Stimulated activated CD4-positive, alpha-beta T cell treated with anti-CD3 and anti-CD28 coated beads, Interleukin-1b, Interleukin-23, amount 100 ng/mL, for 48 hours (primary cell): Measurements from ENCODE around the gene DNM1L.
A peak's percentile ranks its signal among the peaks of the same experiment; 100 is the strongest.
"Not testable (repeated sequence)": the region's sequence is repeated elsewhere in the genome, so short reads cannot be mapped to it uniquely, and the experiment has no call there.

Source experiments
- DNase-seq: peaks from one replicate; pipeline ENCODE4 v3.0.0-alpha.2; 2020

Gene DNM1L

DNA sequence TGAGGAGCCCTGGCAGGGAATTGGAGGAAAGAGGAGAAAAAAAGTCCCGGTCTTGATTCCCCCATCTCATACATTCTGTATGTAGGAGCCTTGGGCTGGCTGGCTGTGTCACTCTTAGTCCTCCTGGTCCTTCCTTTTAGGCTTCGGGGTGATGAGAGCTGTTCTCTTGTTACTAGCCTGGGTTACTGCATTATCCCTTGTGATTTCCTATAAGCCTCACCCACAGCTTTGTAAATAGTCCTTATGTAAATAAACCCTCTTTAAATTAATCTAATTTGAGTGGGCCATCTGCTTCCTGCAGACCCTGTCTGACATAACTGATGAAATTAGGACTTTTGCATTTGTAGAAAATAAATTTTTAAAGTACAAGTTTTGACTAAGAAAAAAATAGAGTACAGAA, 19.2 kb downstream of the DNM1L start:
- DNase-seq: no peak

DNA sequence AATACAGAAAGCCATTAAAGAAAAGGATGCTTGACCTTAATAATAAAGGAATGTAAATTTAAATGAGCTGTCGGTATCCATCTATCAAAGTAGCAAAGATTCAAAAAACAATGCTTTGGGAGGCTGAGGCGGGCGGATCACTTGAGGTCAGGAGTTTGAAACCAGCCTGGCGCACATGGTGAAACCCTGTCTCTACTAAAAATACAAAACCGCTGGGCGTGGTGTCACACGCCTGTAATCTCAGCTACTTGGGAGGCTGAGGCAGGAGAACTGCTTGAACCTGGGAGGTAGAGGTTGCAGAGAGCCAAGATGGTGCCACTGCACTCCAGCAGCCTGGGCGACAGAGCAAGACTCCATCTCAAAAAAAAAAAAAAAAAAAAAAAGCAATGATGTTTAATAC, 20.3 kb downstream of the DNM1L start:
- not testable (repeated sequence) for DNase-seq

DNA sequence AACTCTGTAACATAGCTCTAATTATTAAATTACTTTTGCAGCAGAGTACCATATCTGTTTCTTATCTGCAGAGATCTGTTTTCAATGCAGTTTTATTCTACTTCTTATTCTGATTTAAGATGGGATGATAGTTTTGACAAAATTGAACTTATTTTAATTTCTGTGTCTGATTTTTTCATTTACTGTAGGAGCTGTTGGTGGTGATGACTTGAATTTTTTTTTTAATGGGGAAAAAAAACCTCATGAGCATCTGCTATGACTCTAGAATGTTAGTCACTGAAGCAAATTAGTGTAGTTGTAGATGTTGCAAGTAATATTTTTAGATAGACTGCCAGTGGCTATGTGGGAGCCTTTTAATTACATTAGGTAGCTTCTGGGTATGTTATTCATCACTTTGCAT, 23.4 kb downstream of the DNM1L start:
- no peak for DNase-seq

DNA sequence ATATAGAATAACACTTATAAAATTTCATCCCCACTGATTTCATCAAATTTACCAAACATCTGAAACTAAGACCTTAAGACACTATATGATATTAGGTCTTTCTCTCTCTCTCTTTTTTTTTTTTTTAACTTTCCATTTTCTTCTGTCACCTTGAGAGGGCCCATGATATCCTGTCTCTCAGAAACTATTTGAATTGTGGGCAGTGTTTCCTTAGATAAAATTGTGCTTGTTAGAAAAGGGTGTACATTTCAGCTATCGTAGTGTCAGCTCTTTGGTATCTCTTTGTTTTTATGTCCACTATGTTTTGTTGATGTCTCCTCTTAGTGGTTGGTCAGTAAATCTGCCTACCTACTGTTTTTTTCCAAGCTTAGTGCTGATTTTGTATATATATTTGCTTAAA, 23.8 kb downstream of the DNM1L start:
- no peak for DNase-seq

DNA sequence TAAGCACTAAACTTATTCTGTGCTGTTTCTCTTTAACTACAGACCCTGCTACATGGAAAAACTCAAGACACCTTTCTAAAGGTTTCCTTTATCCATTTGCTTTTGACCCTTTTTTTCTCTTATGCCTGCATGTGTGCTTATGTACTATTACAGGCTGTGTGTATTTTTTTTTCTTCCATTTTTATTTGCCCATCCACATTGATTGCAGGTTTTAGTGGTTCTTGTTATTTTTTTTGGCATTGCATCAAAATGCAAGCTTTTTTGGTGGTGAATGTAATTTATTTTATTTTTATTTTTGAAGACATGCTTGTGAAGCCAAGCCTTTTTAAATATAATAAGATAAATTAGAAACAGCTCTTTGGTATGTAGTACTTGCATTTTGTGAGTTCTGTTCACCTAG, 26.7 kb downstream of the DNM1L start:
- DNase-seq: no peak

DNA sequence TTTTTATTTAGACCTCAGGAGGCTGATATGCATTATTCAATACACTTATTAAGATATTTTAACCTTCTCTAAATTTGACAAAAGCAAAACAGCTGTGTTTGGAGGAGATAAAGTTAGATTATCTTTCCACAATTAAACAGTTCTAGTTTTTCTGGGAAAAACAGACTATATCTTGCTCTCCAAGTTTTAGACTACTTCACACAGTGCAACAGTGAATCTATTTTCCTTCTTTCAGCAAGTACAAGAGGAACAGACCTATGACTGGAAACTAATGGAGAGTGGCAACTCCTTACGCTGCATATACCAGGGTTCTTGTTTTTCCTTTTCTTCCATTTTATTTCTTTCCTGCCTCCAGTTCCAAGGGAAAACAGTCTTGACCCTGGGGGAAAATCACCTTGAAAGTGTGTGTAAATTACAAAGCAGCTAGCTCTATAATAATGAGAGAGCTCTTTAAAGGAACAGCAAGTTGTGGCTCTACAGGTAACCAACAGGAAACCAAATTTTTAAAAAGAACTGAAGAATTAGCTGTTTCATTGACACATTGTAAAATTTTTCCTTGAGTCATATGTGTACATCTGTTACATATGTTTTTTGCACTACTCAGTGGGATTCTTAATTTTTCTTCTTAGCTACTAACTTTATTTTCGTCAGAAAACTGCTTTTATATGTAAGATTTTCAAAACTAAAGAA, 27.4 kb downstream of the DNM1L start:
- DNase-seq: no peak

DNA sequence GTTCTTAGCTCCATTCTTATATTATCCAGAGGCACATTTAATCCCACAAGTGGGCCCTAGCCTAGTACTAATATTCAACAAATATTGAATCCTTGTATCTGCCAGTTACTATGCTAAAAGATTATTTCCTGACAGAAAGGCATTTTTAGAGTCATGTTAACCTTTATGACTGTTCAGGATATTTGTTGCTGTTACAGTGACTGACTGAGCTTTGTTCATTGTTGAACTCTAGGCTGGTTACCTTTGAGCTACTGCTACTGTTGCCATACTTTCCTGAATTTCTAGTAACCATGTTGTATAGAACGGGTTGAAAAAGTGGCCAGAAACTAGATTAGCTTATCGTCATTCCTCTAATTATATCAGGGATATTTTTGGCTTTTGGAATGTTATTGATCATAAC, 29.8 kb downstream of the DNM1L start:
- DNase-seq: no peak

DNA sequence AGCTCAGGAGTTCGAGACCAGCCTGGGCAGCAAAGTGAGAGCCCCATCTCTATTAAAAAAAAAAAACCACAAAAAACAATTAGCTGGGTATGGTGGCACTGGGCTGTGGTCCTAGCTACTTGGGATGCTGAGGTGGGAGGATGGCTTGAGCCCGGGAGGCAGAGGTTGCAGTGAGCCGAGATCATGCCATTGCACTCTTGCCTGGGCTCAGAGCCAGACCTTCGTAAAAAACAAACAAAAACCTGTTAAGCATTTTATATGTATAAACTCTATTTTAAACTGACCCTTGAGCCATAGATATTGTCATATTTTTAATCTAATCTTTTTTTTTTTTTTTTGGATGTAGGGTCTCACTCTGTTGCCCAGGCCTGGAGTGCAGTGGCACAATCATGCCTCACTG, 35.7 kb downstream of the DNM1L start:
- no peak for DNase-seq

DNA sequence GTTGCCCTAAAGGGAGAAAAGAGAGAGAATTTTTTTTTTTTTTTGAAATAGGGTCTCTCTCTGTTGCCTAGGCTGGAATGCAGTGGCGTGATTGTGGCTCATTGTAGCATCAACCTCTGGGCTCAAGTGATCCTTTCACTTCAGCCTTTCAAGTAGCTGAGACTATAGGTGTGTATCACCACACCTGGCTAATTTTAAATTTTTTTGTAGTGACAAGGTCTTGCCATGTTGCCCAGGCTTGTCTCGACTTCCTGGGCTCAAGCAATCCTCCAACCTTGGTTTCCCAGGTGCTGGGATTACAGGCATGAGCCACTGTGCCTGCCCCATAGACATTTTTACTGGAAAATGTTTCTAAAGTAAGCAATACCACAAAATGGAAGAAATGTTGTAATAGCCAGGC, 39.8 kb downstream of the DNM1L start:
- no peak for DNase-seq

DNA sequence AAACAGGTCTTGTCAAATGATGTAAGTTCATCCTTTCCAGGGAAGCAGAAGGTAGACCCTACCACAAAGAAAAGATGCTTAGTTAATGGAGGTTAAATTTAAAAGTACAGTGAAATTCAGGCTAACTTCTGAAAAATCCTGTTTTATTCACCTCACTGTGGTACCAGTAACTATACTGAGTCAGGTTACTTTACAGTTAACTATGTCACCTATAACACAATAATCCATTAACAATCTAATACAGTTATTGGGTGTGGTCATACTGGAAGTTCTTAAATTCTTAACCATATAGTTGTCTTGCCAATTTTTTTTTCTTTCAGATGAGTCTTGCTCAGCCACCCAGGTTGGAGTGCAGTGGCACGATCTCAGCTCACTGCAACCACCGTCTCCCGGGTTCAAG, 46.2 kb downstream of the DNM1L start:
- not testable (repeated sequence) for DNase-seq

DNA sequence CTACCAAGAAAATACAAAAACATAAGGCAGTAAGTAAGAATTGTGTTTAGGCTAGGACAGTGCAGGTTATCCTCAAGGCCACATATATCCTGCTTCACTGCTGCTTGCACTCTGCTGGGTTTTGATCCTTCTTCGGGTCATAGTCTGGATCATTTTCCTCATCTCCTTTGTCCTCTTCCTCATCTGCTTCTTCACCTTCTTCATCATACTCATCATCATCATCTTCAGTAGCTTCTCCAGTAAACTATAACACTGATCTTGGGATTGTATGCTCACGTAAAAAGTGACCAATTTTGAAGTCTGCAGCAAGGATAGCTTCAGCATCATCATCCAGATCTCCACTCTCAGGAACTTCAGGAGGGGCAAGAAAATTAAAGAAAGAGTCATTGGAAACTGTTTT, 47.2 kb downstream of the DNM1L start:
- DNase-seq: no peak

DNA sequence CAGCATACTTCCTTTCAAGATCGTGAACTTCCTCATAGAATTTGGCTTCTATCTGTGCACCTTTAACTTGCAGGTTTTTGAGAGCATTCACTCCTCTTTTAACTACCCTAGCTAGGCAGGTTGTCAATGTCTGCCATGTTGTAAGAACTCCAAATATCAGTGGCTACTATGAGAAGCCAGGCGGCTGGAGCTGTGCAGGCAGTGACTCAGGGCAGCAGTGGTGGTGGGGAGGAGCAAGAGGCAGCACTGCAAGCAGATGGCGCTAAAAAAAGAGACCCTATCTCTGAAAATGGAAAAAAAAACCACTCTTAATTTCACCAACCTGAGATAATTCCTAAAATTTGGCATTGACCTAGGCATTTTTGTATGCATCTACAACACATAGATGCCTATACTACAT, 48.1 kb downstream of the DNM1L start:
- no peak for DNase-seq

DNA sequence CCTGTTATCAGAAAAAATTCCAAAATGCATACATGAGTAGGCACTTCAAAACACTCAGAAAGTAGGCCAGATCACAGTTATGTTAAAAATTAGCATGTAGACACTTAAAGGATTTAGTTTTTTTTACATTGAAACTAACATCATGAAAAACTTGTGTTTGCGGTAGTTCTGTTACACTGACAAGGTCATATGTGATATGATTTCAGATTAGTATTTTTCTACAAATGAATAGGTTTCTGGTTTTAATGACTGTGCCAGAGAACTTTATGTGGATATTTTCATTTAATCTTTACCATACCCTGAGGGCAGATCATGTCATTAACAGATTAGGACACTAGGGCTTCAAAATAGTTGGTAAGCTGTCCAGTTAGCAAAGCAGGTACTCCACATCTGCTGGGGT, 55.9 kb downstream of the DNM1L start:
- no peak for DNase-seq

DNA sequence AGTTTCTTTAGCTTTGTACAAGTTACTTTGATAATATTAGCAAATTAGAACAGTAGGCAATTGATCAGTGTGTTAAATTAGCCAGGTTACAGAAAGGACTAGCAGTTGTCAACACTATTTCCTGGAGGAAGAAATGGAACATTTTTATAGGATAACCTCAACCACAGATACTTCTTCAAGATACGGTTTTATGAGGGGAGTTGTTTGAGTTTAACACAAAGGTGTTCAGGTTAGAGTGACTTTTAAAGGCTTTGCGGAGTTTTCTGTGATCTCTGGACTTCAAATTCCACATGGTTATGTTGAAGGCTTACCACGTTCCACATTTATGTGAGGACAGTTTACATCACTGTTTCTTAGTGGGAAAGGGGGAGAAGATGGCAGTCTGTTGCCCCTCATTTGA, 57.3 kb downstream of the DNM1L start:
- no peak for DNase-seq

DNA sequence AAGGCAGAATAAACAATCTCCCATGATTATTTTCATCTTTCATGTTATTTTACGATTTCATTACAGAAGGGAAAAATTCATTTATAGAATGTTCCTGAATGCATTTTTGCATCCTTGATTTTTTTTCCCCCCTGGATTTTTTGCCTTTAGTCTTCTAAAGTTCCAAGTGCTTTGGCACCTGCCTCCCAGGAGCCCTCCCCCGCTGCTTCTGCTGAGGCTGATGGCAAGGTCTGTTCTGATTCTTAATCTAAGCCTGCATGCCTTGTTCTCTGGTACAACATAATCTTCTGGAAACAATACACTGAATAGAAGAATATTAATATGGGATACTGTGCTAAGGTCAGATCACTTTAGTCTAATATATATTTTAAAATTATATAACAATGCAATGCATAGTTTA, 58.6 kb downstream of the DNM1L start:
- DNase-seq: no peak

DNA sequence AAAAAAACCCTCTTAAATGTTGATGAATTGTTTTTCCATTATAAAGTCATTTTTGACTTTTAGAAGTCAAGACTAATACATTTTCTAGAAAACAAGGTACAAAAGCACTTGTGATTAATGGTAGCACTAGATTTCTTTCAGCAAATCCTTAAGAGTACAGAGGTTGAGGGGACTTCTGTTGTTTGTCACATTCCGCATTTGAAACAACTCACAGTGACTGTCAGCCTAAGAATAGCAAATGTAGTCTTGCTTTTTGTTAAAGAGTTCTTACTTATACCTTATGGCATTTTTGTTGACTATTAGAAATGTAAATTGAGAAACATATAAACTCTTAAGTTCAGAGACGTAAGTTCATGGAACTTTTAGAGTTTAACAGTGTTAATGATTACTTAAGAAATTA, 60.2 kb downstream of the DNM1L start:
- DNase-seq: no peak

DNA sequence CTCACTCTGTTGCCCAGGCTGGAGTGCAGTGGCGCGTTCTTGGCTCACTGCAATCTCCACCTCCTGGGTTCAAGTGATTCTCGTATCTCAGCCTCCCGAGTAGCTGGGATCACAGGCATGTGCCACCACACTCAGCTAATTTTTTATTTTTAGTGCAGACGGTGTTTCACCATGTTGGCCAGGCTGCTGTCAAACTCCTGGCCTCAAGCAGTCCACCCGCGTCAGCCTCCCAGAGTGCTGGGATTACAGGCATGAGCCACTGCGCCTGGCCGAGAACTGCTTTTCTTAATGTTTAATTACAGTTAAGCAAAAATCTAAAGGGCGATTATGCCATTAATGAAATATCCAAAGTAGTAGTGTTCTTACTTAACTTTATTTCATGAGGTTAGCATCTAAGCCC, 63.0 kb downstream of the DNM1L start:
- DNase-seq: no peak

DNA sequence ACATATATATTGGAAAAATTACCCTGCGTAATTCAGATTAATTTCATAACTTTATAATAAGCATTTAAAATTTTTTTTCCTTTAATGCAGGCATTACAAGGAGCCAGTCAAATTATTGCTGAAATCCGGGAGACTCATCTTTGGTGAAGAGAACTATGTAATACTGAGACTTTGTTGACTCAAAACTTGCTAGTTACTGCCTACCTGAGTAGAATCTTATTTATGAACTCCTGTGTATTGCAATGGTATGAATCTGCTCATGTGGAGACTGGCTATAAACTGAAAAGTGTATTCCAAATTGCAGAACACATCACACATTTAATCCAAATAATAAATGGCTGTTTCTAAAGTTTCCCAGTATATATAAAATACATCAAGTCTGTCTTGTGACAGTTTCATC, 64.2 kb downstream of the DNM1L start:
- DNase-seq: no peak

DNA sequence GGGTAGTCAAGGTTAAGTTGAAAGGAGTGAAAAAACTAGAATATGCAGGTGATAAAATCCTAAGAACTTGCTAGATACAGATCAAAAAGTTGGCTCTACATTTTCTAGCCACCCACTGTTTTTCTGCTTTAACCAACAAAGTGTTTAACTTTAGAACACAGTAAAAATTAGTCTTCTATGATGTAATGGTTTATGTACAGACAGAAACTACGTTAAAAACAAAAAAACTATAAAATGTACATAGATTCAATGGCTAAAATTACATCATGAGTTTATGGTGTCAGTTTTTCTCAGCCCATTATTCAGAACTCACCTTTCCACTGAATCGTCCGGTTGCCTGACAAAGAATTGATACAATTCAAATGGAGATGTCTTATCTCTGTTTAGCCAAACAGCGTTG, 74.5 kb downstream of the DNM1L start:
- DNase-seq: no peak

DNA sequence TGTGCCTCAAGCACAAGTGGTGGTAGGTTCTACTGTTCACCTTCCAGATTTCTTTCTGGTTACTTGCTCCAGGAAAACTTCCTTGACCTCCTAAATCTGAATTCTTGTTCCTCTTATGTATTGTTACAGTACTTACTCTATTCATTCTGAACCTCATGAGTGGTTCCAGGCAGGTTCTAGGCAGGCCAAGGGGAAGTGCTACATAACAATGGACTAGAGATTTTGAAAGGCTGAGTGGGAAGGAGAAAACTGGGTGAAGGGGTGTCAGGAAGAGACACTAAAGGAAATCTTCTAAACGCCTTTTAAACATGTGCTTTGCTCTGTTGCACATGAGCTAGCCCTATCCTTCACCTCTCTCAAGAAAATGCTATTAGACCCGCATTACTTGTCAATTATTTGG, 75.0 kb downstream of the DNM1L start:
- no peak for DNase-seq

DNA sequence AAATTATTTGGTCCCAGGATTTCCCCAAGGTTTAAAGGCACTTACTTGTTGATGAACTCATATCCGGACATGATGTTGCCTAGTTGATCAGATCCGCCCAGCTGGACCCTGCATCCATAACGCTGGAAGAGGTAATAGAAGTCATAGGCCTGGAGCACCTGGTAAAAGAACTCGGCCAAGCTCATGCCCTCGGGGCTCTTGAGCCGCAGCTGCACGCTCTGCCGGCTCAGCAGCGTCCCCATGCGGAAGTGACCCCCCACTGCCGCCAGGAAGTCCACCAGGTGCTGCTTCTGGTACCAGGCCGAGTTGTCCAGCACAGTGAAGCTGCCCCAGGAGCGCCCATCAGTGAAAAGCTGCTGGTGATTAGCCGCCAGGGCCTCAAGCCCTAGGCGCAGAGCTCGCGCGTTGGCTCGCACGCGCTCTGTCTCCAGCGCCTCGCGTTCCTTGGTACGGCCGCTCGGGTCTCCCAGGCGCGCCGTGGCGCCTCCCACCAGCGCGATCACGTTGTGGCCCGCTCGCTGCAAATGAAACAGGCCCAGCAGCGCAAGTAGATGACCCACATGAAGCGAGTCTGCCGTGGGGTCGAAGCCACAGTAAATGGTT, 76.1 kb downstream of the DNM1L start:
- DNase-seq: peak; percentile 69

DNA sequence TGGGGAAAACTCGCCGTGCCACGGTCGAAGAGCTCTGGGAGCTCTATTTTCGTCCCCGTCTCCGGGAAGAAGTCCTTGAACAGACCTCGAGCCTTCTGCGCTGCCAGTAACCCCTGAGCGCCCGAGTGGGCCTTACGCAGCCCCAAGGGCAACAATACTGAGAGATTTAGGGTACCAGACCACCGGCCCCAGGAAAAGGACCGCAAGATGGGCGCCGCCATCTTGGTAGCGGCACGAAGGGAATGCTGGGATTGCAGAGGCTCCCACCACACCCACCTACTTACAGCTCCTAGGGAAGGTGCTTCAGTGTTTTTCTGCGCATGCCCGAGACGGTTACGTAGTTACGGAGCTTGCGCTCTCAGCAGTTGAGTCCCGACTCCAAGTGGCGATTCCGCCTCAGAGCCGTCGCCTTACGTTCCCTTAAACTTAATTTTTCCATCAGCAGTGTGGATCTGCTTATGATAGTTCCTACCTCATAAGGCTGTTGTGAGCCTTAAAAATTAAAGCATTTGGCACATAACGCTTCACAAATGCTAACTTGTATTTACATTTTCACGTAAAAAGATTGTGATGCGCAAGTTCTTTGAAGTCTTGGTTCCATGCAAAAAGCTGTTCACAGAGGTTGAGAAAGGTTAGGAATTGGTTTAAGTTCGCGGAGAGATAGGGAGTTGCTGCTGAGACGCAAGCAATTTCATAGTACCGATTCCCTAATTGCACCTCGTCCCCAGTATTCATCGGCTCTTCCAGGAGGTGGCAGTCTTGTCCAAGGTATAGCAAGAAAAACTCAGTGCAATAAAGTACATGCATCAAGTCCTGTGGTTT, 76.8 kb downstream of the DNM1L start, which contains the start of gene YARS2:
Gene YARS2, minus strand, starts transcription at position 244 of the 822 bp plus-strand sequence. Its CDS starts 23 bp downstream, at position 221.
- DNase-seq: peak; percentile 91

DNA sequence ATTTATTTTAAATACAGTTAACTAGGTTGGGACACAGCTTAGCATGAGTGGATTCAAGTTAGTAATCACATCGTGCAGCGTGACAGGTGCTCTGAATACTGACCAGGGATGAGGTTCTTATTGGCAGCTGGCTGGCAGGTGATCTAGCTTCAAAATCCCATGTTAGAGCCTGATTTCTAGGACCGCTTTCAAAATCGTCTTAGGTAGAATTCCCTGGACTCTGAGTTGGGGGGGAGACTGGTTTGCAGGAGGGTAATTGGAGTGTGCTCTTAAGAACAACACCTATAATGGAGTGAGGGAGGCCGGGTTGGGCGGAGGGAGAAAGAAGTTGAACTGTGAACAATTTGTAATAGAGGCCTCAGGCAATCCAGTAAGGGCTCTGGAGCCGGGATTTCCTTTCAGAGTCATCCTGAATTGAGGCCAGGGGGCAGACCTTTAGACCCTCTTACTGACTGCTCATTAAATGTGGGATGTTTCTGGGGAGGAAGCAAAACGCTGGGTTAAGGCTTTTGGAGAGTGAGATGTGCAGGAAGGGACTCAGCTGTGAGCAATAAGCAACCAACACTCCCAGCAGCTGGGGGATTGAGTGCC, 77.5 kb downstream of the DNM1L start:
- DNase-seq: no peak

DNA sequence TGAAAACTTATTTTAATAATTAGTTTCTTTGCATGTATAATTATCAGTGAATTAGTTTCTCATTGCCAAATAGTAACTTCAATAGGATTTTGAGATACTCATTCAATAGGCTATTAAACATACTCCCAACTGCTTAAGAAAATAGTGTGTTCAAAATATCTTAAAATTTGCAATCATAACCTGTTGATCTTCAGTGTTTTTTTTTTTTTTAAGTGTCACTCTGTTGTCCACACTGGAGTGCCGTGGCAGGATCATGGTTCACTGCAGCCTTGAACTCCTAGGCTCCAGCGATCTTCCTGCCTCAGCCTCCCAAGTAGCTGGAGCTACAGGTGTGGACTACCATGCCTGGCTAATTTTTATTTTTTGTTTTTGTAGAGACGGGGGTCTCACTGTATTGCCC, 78.1 kb downstream of the DNM1L start:
- no peak for DNase-seq
